HG03108 (cell line): ENCODE results near the gene ITFG2.
A peak's percentile ranks its signal among the peaks of the same experiment; 100 is the strongest.

Source experiments
- ATAC-seq: cut with Tn5 transposase; IDR thresholded peaks from one replicate; pipeline ENCODE4 v1.9.1; 2021; ENCODE audit warnings: moderate library complexity; ENCODE audit not compliant: unreplicated experiment

ITFG2 gene

DNA sequence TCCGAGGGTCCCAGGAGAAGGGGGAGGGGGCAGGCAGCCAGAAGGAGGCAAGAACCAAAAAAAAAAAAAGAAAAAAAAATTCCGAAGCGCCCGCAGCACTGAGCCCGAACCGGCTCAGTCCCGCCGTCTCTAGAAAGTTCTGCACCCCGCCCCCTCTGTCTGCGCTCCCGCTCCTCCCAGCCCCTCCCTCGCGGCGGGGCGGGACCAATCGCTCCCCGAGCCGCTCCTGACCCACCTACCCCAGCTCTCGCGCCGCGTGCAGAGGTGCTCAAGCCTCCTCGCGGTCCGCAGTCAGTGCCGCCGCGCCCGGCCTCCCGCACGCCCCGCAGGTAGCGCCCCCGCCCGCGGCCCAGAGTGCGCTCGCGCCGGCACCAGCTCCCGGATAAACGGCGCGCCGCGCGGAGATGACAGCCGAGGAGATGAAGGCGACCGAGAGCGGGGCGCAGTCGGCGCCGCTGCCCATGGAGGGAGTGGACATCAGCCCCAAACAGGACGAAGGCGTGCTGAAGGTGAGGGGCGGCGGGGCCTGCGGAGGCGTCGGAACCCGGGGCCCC lies 17.7 kb upstream of the ITFG2 start, which contains the start of gene FKBP4:
Gene FKBP4 (plus strand): TSS at position 235 of the 554 bp plus-strand sequence. CDS start 170 bp downstream, at position 405.
- peak; percentile 81 for ATAC-seq

DNA sequence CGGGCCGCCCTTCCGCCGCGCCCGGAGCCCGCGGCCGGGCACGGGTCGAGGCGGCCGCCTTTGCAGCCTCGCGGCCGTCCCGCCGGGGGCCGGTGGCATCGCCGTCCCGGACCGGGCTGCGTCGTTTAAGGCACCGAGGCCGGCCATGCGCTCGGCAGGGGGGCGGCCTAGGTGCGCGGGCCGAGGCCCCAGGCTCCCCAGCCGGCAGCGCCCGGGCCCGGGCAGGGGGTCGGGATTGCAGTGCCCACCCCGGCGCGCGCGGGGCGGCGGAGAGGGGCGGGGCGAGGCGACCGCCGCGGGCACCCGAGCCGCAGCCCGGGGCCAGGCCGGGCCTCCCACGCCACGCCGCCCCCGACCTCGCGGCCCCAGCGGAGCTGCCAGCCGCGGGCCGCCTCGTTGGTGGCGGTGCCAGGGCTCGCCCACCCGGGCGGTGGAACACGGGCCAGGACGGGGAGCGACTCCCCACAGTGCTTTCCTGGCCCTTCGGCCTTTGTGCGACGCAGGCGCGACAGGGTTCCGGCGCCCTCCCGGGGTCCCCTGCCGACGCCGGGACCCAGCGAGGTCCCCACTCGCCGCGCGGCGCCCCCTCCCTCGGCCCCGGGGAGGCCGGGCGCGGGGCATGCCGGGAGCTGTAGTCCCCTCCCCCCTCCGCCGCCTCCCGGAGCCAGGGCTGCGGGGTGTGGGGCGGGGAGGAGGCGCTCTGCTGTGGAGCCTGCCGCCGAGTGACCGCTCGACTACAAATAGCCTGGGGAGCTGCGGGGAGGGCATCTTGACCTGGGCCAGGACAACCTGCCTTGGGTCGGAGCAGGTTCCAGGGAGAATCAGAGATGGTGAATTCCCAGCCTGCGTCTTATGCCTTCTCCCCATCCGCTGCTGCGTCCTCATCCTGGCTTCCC lies 16.9 kb upstream of the ITFG2 start:
- ATAC-seq: peak; percentile 58

DNA sequence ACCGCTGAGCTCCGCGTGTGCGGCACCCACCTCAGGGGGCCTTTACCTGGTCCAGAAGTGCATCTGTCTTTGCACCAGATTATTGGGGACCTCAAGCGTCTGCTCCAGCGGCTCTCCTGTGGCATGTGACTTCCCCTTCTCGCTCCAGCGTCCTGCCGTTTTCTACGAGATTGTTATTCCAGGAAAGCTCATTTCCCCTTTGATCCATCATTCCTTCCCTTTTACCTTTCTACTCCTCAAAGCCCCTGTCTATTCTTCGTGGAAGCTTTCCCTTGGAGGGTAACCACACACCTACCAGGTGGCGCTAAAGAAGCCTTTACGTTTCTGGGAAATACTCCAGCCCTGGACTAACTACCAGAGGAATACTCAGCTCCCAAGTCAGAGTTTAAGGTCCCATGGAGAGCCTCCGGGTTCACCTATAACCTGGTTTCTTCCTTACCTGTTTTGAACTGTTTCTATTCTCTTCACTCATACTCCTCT lies 16.2 kb upstream of the ITFG2 start:
- ATAC-seq: no peak

DNA sequence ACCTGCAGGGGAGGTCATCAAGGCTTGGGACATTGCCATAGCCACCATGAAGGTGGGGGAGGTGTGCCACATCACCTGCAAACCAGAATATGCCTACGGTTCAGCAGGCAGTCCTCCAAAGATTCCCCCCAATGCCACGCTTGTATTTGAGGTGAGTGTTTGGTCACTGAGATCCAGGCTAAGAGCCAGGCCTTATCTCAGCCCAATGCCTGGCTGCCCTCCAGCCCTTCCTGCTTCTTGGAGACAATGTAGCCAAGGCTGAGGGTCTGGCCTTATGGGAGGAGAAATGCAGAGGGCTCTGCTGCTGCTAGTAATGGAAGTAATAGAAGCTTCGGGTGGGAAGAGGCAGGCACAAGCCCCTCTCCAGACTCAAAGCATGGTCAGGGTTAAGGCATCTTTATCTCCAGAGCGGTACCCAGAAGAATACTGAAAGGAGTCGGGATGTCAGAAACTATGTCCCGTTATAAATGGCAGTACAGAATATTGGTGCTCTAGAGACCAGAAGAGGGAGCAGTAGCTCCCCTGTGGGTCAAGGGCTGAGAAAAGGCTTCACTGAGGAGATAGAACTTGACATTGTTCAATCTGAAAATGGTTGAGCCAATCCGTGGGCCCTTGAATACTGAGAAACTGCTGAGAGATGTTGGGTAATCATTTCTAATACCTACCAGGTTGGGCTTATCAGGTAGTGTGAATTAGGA lies 14.6 kb upstream of the ITFG2 start:
- ATAC-seq: no peak

DNA sequence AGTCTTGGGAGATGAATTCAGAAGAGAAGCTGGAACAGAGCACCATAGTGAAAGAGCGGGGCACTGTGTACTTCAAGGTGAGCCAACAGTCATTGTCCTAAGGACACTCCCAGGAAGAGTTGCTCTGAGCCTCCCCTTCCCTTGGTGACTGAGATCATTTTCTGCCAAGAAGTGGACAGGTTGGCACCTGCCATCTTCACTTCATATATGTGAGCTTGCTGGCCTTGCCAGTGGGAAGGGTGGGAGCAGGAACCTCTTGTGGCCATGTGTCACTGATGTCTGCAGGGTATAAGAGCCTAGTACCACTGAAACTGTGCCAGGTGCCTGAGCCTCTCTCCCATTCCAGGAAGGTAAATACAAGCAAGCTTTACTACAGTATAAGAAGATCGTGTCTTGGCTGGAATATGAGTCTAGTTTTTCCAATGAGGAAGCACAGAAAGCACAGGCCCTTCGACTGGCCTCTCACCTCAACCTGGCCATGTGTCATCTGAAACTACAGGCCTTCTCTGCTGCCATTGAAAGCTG lies 12.4 kb upstream of the ITFG2 start:
- ATAC-seq: no peak

DNA sequence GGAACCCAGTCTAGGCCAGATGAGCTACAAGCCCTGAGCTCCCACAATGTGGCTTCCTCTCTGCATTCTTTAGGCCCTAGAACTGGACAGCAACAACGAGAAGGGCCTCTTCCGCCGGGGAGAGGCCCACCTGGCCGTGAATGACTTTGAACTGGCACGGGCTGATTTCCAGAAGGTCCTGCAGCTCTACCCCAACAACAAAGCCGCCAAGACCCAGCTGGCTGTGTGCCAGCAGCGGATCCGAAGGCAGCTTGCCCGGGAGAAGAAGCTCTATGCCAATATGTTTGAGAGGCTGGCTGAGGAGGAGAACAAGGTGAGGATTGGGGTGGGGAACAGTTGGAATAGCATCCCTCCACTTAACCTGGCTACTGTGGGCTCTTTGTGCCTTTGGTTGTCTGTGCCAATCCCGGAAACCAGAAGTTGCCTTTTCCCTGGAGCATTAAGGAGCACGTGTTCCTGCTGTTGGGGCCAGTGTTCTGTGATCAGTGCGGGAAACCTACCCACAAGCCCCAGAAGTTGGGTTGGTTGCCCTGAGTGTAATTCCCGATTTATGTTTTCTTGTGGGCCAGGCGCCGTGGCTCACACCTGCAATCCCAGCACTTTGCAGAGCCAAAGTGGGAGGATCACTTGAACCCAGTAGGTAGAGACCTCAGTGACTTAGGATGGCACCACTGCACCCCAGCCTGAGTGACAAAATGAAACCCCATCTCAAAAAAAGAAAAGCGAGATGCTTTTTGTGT lies 11.3 kb upstream of the ITFG2 start:
- ATAC-seq: no peak

DNA sequence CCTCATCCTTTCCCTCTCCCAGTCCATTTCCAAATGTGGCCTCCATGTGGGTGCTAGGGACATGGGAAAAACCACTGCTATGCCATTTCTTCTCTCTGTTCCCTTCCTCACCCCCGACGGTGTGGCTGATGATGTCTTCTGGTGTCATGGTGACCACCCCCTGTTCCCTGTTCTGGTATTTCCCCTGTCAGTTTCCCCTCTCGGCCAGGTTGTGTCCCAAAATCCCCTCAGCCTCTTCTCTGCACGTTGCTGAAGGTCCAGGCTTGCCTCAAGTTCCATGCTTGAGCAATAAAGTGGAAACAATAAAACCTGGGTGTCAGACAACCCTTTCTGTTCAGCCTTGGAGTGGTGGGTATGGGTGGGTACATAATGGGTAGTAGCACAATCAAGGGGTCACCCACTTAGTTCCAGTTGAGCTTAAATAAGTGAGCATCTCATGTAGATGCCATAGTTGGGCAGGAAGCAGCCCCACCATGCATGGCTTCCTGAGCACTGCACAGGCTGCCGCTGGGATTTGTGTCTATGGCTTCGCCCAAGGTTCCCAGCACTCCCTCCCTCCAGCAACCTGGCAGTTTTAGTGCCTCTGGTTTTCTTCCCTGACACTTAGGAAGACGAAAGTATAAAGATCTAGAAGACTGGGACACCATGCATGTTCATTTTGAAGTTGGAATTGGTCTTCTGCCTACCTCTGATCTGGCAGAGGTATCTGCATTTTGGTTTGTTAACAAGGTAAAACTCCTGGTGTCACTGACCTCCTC lies 8.7 kb upstream of the ITFG2 start:
- ATAC-seq: no peak

DNA sequence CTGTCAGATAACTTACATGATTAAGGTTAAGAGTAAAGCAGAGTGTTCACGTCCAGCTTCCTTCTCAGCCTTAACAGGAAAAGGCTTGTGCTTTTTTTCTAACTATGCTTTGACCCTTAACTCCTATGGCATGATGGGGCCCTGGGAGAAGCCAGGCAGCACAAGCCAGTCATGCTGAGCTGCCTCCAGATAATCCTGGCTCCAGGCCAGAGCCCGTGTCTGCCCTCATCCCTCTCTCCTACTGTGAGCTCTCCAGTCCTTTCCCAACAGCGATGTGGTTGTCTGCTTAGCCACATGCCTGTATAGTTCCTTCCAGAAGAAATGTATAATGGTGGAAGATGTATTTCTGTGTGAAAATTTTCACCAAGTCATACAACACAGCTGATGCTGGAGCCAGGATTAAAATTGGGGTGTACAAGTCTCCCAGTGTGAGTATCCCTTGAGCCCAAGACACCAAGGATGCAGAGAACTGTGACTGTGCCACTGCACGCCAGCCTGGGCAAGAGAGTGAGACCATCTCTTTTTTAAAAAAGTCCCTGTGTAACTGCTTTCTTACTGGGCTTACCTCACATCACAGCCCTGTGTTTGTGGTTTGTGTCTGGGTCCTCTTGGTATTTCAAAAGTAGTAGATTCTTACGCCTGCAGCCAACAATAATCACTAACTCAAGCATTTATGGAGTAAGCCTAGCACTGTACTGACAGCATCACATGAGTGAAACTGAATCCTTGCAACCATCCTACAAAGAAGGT lies 7.9 kb upstream of the ITFG2 start:
- no peak for ATAC-seq

DNA sequence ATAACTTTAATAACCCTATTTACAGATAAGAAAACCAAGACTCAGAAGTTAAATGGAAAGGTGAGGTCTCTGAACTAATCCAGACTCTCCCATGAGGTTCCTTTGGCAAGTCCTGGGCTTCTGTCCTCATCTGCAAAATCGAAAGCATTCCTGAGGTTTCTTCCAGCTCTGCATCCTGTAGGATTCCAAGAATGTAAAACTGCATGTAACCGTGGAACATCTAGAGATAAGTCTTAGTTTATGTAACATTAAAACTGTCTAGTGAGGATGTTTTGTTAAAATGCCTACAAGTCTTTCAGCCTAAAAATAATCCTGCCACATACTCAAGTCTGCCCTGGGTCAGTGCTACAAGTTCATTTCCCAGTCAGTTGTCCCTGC lies 7.3 kb upstream of the ITFG2 start:
- ATAC-seq: no peak

DNA sequence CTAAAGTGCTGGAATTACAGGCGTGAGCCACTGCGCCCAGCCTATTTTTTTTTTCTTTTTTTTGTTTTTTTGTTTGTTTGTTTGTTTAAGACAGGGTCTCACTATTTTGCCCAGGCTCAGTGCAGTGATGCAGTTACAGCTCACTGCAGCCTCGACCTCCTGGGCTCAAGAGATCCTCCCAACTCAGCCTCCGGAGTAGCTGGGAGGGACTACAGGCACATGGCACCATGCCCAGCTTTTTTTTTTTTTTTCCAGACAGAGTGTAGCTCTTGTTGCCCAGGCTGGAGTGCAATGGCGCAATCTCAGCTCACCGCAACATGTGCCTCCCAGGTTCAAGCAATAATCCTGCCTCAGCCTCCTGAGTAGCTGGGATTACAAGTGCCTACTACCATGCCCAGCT lies 5.8 kb upstream of the ITFG2 start:
- ATAC-seq: no peak

DNA sequence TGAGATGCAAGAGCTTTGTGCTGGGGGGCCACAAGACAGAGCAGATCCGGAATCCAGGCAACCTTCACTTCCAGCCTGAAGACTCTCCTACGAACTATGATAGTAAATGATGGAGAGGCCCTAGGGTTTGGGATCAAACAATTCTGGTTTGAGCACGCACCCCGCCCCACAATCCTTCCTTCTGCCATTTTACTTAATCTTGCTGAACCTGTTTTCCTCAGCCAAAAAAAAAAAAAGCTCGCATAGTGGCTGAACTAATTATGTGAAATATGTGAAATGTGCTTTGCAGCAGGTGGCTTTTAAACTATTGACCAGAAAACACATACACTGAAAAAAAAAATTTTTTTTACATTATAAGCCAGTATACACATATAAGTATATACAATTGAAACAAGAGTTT lies 667 bp upstream of the ITFG2 start:
- ATAC-seq: no peak

DNA sequence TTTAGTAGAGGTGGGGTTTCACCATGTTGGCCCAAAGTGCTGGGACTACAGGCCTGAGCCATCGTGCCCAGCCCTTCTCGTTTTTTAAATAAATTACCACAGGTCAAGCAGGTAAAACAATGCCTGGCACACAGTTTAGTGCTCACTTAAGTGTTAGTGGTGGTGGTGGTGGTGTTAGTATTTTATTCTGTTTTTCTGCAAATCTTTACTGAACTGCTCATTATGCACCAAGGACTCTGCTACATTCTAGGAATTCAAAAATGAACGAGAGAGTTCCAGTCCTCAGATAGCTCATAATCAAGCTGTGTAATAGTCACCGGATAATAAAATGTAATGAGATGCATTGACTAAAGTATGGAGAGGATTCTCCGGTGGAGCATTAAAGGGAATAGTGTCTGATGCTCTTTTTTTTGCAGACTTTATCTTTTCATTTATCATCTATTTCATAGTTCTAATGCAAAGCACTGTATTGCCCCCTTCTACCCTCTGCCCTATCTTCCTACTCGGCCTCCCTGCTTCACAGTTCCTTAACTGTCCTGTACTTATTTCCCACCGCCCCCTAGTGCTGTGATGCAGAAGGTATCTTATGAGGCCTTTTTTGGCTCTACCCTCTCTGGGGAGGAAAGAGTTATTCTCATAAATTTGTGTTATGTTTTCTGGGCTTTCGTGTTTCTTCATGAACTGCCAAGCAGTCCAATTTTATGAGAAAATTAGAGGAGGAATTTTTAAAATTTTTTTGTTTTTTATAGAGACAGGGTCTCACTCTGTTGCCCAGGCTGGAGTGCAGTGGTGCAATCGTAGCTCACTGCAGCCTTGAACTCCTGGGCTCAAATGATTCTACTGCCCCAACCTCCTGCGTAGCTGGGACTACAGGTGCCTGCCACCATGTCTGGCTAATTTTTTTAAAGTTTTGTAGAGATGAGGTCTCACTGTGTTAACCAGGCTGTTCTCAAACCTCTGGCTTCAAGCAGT lies 1.0 kb downstream of the ITFG2 start:
- ATAC-seq: peak; percentile 36

DNA sequence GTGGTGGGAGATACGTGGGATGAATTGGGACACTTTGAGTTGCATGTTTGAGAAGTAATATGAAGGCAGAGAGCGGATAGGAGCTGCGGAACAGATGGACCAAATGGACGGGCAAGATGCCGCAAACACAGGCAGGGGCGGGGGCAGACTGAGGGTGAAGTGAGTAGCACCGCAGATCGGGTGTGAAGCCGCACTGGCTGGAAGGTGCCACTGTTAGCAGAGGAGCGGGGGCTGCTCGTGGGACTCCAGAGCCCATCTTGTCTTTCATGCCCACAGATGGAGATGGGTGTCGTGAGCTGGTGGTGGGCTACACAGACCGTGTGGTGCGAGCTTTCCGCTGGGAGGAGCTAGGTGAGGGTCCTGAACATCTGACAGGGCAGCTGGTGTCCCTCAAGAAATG lies 7.3 kb downstream of the ITFG2 start:
- ATAC-seq: no peak

DNA sequence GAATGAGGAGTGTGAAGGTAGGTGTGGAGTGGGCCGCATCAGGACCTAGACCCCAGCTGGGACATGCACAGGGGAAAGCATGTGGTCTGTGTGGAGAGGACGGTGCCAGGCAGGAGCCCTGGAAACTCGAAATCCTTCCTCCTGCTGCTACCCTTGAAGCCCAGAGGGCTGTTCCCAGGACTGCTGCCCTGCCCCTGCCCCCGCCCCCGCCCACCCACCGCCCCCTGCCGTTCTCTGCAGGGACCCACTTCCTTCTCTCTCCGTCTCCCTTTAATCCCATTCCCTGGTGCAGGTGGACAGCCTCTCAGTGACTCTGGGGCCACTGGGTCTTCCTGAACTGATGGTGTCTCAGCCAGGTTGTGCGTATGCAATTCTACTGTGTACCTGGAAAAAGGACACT lies 8.0 kb downstream of the ITFG2 start:
- ATAC-seq: no peak

DNA sequence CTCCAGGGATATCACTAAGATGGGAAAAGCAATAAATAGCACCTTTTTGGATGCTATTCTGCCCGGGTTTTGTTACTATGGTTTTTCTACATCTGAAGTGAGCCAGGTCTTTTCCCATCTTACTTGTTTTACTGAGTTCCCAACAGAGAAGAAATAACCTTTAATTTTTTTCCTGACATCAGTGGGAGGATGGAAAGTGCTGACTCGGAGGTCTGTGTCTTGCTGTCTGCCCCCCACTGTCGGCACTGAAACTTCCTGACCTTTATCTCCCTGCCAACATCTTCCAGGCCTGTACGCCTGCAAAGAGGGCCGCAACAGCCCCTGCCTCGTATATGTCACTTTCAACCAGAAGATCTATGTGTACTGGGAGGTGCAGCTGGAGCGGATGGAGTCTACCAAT lies 11.0 kb downstream of the ITFG2 start:
- no peak for ATAC-seq

DNA sequence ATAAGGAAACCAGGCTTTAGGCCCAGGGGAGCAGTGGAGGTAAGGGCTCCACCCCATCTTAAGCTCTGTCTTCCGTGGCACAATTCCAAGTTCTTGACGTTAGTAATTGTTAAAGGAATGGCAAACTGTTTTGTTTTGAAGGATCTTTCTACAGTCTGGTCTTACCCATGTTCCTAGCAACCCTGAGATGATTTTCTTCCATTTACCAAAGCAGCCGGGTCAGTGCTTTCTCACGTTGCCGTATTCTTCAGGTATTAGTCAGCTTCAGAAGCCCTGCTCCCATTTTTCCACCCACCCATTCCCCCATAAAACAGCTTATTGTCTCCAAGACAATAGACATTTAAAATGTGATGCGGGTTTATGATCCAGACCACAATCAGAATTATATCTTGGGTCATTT lies 12.1 kb downstream of the ITFG2 start:
- no peak for ATAC-seq

DNA sequence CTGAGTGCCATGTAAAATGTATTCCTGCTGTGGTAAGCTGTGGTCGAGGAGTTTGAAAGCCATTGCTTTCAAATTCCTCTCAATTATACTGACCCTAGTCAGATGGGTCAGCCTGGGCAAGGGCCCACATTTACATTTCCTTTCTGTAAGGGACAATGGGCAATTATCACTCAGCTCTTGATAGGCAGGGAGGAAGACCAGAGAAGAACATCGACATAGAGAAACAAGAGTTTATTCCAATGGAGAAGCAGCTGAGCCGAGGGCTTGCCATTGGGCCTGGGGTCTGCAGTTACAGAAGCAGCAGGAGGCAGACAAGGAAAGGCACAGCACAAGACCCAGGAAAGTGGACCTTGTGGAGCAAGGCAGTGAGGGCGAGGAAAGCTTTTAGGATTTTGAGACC lies 12.7 kb downstream of the ITFG2 start:
- no peak for ATAC-seq

DNA sequence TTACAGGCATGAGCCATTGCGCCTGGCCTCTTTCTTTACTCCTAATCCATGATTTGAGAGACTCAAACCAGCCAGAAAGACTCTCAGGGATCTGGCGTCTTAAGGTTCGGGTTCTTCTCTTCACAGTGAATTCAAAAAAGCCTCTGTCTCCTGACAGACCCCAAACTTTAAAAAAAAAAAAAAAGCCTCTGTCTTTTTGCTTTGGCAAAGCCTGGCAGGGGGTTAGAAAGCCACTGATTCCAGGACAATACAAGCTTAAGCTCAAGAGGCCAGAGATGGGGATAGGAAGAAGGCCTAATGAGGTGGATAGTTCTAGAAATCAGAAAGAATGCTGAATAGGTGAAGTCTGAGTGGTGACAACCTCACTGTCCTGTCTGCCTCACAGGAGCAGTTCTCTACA lies 13.6 kb downstream of the ITFG2 start:
- ATAC-seq: no peak
